ENCODE measurements around the gene AHCY. TPM values are rescaled to one million over a fixed set of nuclear protein-coding genes. Genes with fewer than 3 reads are reported as not detected.
"Not testable (repeated sequence)": the region's sequence is repeated elsewhere in the genome, so short reads cannot be mapped to it uniquely, and the experiment has no call there.

AHCY gene
- total RNA-seq, 2 donors from 2014 or later = 73.2 to 85.4 TPM

DNA sequence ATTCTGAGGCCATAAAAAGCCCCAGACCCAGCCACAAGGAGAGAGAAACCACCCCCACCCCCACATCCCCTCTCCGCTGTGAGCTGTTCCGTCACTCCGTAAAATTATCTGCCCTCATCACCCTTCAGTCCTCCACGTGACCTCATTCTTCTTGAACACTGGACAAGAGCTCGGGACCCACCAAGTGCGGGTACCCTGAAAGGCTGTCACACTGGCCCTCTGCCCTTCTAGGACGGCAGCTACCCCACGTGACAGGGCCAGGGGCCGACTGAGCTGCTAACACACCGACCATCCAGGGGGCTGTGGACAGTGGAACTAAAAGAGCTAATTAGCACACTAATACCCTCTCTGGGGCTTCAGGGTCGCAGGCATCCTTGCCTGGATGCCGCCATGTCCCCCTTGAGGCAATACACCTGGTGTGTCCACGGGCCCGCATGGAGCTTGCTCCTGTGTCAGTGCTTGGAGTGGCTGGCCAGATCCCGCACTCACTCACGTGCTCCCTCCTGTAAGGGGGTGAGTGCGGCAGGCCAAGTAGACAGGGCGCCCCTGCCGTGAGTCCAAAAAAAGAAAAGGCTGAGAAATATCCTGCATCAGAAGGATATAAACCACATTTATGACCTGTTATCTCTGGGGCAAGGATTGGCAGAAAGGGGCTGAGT is 29.2 kb upstream of the AHCY start:
- H3K4me3 ChIP-seq = no peak overlapping the region
- no peaks in the 10 kb centered on the region for H3K36me3 ChIP-seq (replicated peaks in 1 of 2; ENCODE audit: insufficient read depth in 1 of 2, low read depth in 2 of 2)
- TF ChIP-seq, protein P1, sequence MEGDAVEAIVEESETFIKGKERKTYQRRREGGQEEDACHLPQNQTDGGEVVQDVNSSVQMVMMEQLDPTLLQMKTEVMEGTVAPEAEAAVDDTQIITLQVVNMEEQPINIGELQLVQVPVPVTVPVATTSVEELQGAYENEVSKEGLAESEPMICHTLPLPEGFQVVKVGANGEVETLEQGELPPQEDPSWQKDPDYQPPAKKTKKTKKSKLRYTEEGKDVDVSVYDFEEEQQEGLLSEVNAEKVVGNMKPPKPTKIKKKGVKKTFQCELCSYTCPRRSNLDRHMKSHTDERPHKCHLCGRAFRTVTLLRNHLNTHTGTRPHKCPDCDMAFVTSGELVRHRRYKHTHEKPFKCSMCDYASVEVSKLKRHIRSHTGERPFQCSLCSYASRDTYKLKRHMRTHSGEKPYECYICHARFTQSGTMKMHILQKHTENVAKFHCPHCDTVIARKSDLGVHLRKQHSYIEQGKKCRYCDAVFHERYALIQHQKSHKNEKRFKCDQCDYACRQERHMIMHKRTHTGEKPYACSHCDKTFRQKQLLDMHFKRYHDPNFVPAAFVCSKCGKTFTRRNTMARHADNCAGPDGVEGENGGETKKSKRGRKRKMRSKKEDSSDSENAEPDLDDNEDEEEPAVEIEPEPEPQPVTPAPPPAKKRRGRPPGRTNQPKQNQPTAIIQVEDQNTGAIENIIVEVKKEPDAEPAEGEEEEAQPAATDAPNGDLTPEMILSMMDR (IDR thresholded peaks at IDR 0.05) = no peak
- no peak for TF ChIP-seq POLR2A (IDR thresholded peaks at IDR 0.05)
- no peaks in the 10 kb centered on the region for H3K4me1 ChIP-seq
- DNase-seq = no peak
- H3K9me3 ChIP-seq = no peaks in the 10 kb centered on the region
- ATAC-seq = no peak
- no peak overlapping the region for H3K27ac ChIP-seq
- WGBS, 2 donors = 90 to 91% methylated on average over 19 of the region's 19 CpGs
- intact Hi-C loops (cut with DNase I) = no loop called here
- H3K27me3 ChIP-seq = no peaks in the 10 kb centered on the region

DNA sequence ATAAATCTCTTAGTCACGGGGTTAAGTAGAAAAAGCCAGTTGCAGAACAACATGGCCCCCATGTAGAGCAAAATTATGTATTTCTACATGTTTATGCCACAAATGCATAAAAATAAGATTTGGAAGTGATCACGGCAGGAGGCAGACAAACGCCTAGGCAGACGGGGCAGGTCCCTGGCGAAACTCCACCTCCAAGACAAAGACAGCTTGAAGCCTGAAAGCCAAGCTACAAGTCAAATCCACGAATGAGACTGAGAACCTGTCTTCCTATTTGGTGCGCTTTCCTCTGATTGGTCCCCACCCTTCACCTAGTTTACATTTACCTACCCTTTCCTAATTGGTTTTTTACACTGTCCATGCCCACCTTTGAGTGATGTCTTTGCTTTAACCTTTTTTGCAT is 28.7 kb upstream of the AHCY start:
- no peak overlapping the region for H3K27ac ChIP-seq
- TF ChIP-seq, protein P1 (IDR thresholded peaks at IDR 0.05) = no peak
- TF ChIP-seq POLR2A (IDR thresholded peaks at IDR 0.05) = no peak
- H3K4me3 ChIP-seq = no peak overlapping the region
- H3K36me3 ChIP-seq (replicated peaks in 1 of 2; ENCODE audit: insufficient read depth in 1 of 2, low read depth in 2 of 2) = no peaks in the 10 kb centered on the region
- no peaks in the 10 kb centered on the region for H3K4me1 ChIP-seq
- H3K27me3 ChIP-seq = no peaks in the 10 kb centered on the region
- DNase-seq (no peak), ATAC-seq (no peak)
- H3K9me3 ChIP-seq = no peaks in the 10 kb centered on the region
- 92% methylated on average over 7 of the region's 7 CpGs for WGBS, 2 donors
- intact Hi-C loops (cut with DNase I) = no loop called here

DNA sequence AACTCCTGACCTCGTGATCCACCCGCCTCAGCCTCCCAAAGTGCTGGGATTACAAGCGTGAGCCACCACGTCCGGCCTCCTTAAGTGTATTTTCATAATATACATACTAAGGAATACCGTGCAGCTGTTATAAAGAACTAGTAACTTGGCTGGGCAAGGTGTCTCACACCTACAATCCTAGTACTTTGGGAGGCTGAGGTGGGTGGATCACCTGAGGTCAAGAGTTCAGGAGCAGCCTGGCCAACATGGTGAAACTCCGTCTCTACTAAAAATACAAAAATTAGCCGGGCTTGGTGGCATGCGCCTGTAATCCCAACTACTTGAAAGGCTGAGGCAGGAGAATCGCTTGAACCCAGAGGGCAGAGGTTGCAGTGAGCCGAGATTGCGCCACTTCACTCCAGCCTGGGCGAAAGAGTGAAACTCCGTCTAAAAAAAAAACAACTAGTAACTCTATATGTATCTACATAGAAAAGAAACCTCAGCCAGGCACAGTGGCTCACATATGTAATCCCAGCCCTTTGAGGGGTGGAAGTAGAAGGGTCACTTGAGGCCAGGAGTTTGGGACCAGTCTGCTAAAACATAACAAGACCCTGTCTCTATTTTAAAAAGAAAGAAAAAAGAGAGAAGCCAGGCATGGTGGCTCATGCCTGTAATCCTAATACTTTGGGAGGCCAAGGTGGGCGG is 27.8 kb upstream of the AHCY start:
- DNase-seq; H3K4me1 ChIP-seq; H3K9me3 ChIP-seq; H3K36me3 ChIP-seq (replicated peaks in 1 of 2; ENCODE audit: insufficient read depth in 1 of 2, low read depth in 2 of 2); ATAC-seq; H3K27me3 ChIP-seq; H3K4me3 ChIP-seq; intact Hi-C loops (cut with DNase I); H3K27ac ChIP-seq: not testable (repeated sequence)
- 93 to 95% methylated on average over 10 to 15 of the region's 15 CpGs for WGBS, 2 donors

DNA sequence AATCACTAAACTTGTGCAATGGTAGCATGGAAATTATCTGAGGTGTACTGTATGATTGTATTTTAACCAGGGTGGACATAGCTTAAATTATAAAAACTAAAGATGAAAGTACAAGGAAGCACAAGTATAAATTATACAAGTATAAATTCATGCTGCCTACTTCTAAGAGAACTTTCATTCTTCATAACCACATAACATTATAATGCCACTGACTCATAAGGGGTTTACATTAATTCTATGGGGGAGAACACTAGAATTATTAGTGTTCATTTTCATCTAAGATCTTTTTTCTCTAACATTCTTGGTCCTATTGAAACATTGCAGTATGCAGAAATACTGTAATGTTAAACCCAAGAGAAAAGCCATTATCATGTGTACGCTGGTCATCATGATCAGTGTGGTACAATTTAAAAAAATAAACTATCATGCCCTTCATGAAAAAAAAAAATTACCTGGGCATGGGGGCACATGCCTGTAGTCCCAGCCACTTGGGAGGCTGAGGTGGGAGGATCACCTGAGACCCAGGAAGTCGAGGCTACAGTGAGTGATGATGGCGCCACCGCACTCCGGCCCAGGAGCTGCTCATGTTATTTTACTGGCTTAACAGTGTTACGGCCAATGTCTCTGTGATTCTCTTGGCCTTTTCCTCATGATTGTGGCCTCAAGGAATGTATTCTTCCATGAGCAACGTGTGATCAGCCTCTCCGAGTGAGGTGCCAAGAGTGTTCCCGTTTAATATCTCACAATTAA is 25.9 kb upstream of the AHCY start:
- Histone ChIP-seq H3K27me3 (no peaks in the 10 kb centered on the region), H3K27ac (no peak overlapping the region), H3K36me3 (replicated peaks in 1 of 2; ENCODE audit: insufficient read depth in 1 of 2, low read depth in 2 of 2) (no peaks in the 10 kb centered on the region), H3K4me3 (no peak overlapping the region), H3K4me1 (no peaks in the 10 kb centered on the region), H3K9me3 (no peaks in the 10 kb centered on the region)
- intact Hi-C loops (cut with DNase I) = no loop called here
- TF ChIP-seq, protein P1 (IDR thresholded peaks at IDR 0.05) = no peak
- no peak for TF ChIP-seq POLR2A (IDR thresholded peaks at IDR 0.05)
- 84 to 89% methylated on average over 9 of the region's 9 CpGs for WGBS, 2 donors
- no peak for ATAC-seq
- DNase-seq = no peak

DNA sequence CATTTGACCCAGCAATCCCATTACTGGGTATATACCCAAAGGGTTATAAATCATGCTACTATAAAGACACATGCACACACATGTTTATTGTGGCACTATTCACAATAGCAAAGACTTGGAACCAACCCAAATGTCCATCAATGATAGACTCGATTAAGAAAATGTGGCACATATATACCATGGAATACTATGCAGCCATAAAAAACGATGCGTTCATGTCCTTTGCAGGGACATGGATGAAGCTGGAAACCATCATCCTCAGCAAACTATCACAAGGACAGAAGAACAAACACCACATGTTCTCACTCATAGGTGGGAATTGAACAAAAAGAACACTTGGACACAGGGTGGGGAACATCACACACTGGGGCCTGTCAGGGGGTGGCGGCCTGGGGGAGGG is 25.1 kb upstream of the AHCY start:
- 80 to 83% methylated on average over 4 of the region's 4 CpGs for WGBS, 2 donors
- H3K36me3 ChIP-seq (replicated peaks in 1 of 2; ENCODE audit: insufficient read depth in 1 of 2, low read depth in 2 of 2); H3K9me3 ChIP-seq; H3K27ac ChIP-seq; H3K4me3 ChIP-seq; DNase-seq; H3K4me1 ChIP-seq; ATAC-seq; H3K27me3 ChIP-seq; intact Hi-C loops (cut with DNase I): not testable (repeated sequence)

Measured in body of pancreas (tissue), 4 donors.